Measurements from ENCODE around the gene LRRC32.

The LRRC32 gene

GRCh38 chr11:76640501-76640900 lies 30.0 kb downstream of the LRRC32 start:
- H3K9ac ChIP-seq: no peak overlapping the region
- no peaks in the 10 kb centered on the region for H3K27me3 ChIP-seq (ENCODE audit: insufficient read depth, low read depth)
- no peaks in the 10 kb centered on the region for H3K4me1 ChIP-seq (ENCODE audit: low read depth, poor library complexity, severe bottlenecking)

GRCh38 chr11:76639621-76640020 lies 30.9 kb downstream of the LRRC32 start:
- H3K79me2 ChIP-seq (ENCODE audit: insufficient read depth, low read depth): no peaks in the 10 kb centered on the region
- H3K4me2 ChIP-seq: no peak overlapping the region
- H2AFZ ChIP-seq (ENCODE audit: low read depth): no peak overlapping the region
- no peaks in the 10 kb centered on the region for H3K27me3 ChIP-seq (ENCODE audit: insufficient read depth, low read depth)
- H3K4me3 ChIP-seq (IDR thresholded peaks at IDR 0.05; ENCODE audit: insufficient read depth, low read depth, low read length): no peak overlapping the region
- H3K27ac ChIP-seq: no peak overlapping the region
- no peak for TF ChIP-seq CTCF (conservative IDR thresholded peaks at IDR 0.05; ENCODE audit: low read depth, low read length)
- H3K36me3 ChIP-seq (ENCODE audit: insufficient read depth): no peaks in the 10 kb centered on the region
- no peaks in the 10 kb centered on the region for H4K20me1 ChIP-seq (ENCODE audit: insufficient read depth)
- no peaks in the 10 kb centered on the region for H3K4me1 ChIP-seq (ENCODE audit: low read depth, poor library complexity, severe bottlenecking)
- no peak overlapping the region for H3K9ac ChIP-seq

More at GRCh38 chr11:76640501-76640900, 30.0 kb downstream of the LRRC32 start:
- no peak overlapping the region for H3K4me2 ChIP-seq
- no peak for TF ChIP-seq CTCF (conservative IDR thresholded peaks at IDR 0.05; ENCODE audit: low read depth, low read length)
- H4K20me1 ChIP-seq (ENCODE audit: insufficient read depth): no peaks in the 10 kb centered on the region
- H2AFZ ChIP-seq (ENCODE audit: low read depth): no peak overlapping the region
- no peak overlapping the region for H3K4me3 ChIP-seq (IDR thresholded peaks at IDR 0.05; ENCODE audit: insufficient read depth, low read depth, low read length)
- H3K27ac ChIP-seq: no peak overlapping the region
- H3K36me3 ChIP-seq (ENCODE audit: insufficient read depth): no peaks in the 10 kb centered on the region
- H3K79me2 ChIP-seq (ENCODE audit: insufficient read depth, low read depth): no peaks in the 10 kb centered on the region

- H3K4me1 ChIP-seq (ENCODE audit: low read depth, poor library complexity, severe bottlenecking): no peaks in the 10 kb centered on the region
- H3K27ac ChIP-seq: no peak overlapping the region
- no peak overlapping the region for H3K4me2 ChIP-seq
Observed at GRCh38 chr11:76638270-76639197, 32.0 kb downstream of the LRRC32 start.

GRCh38 chr11:76637491-76638269 lies 32.9 kb downstream of the LRRC32 start:
- Histone ChIP-seq H3K4me3 (IDR thresholded peaks at IDR 0.05; ENCODE audit: insufficient read depth, low read depth, low read length) (no peak overlapping the region), H4K20me1 (ENCODE audit: insufficient read depth) (no peaks in the 10 kb centered on the region), H3K9ac (no peak overlapping the region), H3K36me3 (ENCODE audit: insufficient read depth) (no peaks in the 10 kb centered on the region), H3K4me2 (no peak overlapping the region), H3K79me2 (ENCODE audit: insufficient read depth, low read depth) (no peaks in the 10 kb centered on the region), H3K27me3 (ENCODE audit: insufficient read depth, low read depth) (no peaks in the 10 kb centered on the region), H3K27ac (no peak overlapping the region), H2AFZ (ENCODE audit: low read depth) (no peak overlapping the region), H3K4me1 (ENCODE audit: low read depth, poor library complexity, severe bottlenecking) (peaks cover 7% of the 10 kb centered on the region)
- TF ChIP-seq CTCF (conservative IDR thresholded peaks at IDR 0.05; ENCODE audit: low read depth, low read length): no peak

More at GRCh38 chr11:76638270-76639197, 32.0 kb downstream of the LRRC32 start:
- no peaks in the 10 kb centered on the region for H3K27me3 ChIP-seq (ENCODE audit: insufficient read depth, low read depth)
- H4K20me1 ChIP-seq (ENCODE audit: insufficient read depth): no peaks in the 10 kb centered on the region
- no peak for TF ChIP-seq CTCF (conservative IDR thresholded peaks at IDR 0.05; ENCODE audit: low read depth, low read length)
- H3K79me2 ChIP-seq (ENCODE audit: insufficient read depth, low read depth): no peaks in the 10 kb centered on the region
- H2AFZ ChIP-seq (ENCODE audit: low read depth): no peak overlapping the region
- H3K4me3 ChIP-seq (IDR thresholded peaks at IDR 0.05; ENCODE audit: insufficient read depth, low read depth, low read length): no peak overlapping the region
- no peaks in the 10 kb centered on the region for H3K36me3 ChIP-seq (ENCODE audit: insufficient read depth)
- no peak overlapping the region for H3K9ac ChIP-seq

All from KMS-11 (cell line).